ENCODE measurements around the gene ELMO2. TPM values are rescaled to one million over a fixed set of nuclear protein-coding genes. Genes with fewer than 3 reads are reported as not detected.

Gene ELMO2
- total and polyA plus RNA-seq, 4 donors, result 60.2 to 87.8 (median 70.9) TPM

- H3K27me3 ChIP-seq (ENCODE audit: control insufficient read depth, insufficient read depth, low read length), result no peaks in the 10 kb centered on the region
- DNase-seq (ENCODE audit: low read depth in 4 of 6, low spot score in 6 of 6), result peak in 5 of 6 donors; percentile 61 to 95 (median 77)
- peaks cover 47% of the 10 kb centered on the region for H3K4me1 ChIP-seq (ENCODE audit: control insufficient read depth, insufficient read depth, low read length)
- peak overlapping the region; percentile 91 for H3K27ac ChIP-seq (ENCODE audit: low read depth, low read length)
- WGBS (ENCODE audit: insufficient coverage), result under 1% methylated on average over 53 of the region's 64 CpGs
- H3K4me3 ChIP-seq (ENCODE audit: low read depth, low read length), result peak overlapping the region; percentile 99
- H3K9me3 ChIP-seq (ENCODE audit: control insufficient read depth, insufficient read depth, low read length), result no peaks in the 10 kb centered on the region
- peaks cover 46% of the 10 kb centered on the region for H3K36me3 ChIP-seq (ENCODE audit: control insufficient read depth, insufficient read depth, low read length)
These were observed 42.3 kb downstream of the ELMO2 start for GRCh38 chr20:46363874-46364669.

DNA sequence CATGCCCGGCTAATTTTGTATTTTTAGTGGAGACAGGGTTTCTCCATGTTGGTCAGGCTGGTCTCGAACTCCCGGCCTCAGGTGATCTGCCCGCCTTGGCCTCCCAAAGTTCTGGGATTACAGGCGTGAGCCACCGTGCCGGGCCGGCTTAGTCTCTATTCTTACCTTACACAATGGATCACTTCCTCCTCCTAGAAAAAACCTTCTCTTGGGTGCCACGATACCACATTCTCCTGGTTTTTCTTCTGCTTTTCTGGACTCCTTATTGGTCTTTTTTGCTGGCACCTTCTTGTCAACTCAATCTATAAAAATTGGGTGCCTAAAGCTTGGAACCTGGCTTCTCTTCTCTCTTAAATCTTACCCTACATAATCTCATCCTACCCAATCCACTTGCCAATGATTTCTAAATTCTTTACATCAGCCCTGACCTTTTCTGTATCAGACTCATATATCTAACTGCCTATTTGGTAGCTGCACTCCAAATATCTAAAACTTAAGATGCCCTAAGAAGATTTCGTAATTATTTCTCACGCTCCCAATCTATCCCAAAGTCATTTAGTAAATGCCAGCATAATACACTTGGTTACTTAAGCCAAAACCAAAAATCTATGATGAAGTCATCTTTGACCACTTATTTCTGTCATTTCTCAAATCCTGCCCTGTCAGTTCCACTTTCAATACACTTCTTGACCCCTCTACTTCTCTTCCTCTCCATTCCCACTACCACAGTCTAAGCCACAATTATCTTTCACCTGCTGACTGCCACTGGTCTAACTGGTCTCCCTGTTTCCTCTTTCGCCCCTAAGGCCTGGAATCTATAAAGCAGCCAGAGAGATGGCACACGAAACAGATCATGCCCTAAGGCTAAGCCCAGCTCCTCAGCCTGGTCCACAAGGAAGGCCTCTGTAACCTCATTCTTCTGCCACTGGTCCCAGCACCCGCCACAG lies 43.2 kb downstream of the ELMO2 start:
- Histone ChIP-seq H3K27ac (ENCODE audit: low read depth, low read length) (peak overlapping the region; percentile 91), H3K36me3 (ENCODE audit: control insufficient read depth, insufficient read depth, low read length) (peaks cover 48% of the 10 kb centered on the region), H3K27me3 (ENCODE audit: control insufficient read depth, insufficient read depth, low read length) (no peaks in the 10 kb centered on the region), H3K9me3 (ENCODE audit: control insufficient read depth, insufficient read depth, low read length) (no peaks in the 10 kb centered on the region), H3K4me3 (ENCODE audit: low read depth, low read length) (peak overlapping the region; percentile 99), H3K4me1 (ENCODE audit: control insufficient read depth, insufficient read depth, low read length) (peaks cover 47% of the 10 kb centered on the region)
- DNase-seq (ENCODE audit: low read depth in 4 of 6, low spot score in 6 of 6), result no peak
- 71% methylated on average over 12 of the region's 14 CpGs for WGBS (ENCODE audit: insufficient coverage)

DNA sequence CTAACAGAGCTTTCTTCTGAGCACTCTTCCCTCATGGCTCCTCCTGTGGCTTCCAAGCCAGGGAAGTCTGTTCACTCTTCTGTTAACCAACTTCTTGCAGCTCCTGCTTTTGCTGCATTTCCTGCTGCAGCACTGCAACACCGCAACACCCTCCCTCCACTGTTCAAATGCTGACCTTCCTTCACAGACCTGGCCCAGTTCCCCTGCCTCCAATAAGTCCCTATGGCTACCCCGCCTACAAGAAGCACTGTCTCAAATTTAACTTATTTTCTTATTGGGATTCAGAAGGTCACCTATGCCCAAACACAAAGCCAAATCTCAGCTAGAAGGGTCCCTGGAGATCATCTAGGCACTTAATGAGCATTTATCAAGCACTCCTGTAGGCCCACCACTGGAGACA lies 44.6 kb downstream of the ELMO2 start:
- H3K27me3 ChIP-seq (ENCODE audit: control insufficient read depth, insufficient read depth, low read length), result no peaks in the 10 kb centered on the region
- no peaks in the 10 kb centered on the region for H3K9me3 ChIP-seq (ENCODE audit: control insufficient read depth, insufficient read depth, low read length)
- no peak overlapping the region for H3K4me3 ChIP-seq (ENCODE audit: low read depth, low read length)
- 92% methylated on average over 2 of the region's 2 CpGs for WGBS (ENCODE audit: insufficient coverage)
- peaks cover 50% of the 10 kb centered on the region for H3K4me1 ChIP-seq (ENCODE audit: control insufficient read depth, insufficient read depth, low read length)
- H3K27ac ChIP-seq (ENCODE audit: low read depth, low read length), result no peak overlapping the region
- peaks cover 51% of the 10 kb centered on the region for H3K36me3 ChIP-seq (ENCODE audit: control insufficient read depth, insufficient read depth, low read length)
- DNase-seq (ENCODE audit: low read depth in 4 of 6, low spot score in 6 of 6), result no peak

DNA sequence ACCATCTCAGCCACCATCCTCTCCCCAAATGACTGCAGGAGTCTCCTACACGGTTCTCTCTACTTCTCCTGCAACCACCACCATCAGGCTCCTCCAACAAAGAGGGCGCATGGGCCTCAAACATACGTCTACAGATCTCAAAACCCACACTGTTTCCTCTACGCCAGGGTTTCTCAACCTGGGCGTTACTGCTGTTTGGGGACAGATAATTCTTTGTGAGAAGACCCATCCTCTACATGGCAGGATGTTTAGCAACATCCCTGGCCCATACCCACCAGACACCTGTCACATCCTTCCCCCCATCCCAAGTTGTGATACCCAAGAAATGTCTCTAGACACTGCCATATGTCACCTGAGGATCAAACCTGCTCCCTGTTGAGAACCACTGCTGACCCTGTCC lies 45.0 kb downstream of the ELMO2 start:
- H3K9me3 ChIP-seq (ENCODE audit: control insufficient read depth, insufficient read depth, low read length), result no peaks in the 10 kb centered on the region
- H3K36me3 ChIP-seq (ENCODE audit: control insufficient read depth, insufficient read depth, low read length), result peaks cover 50% of the 10 kb centered on the region
- no peak for DNase-seq (ENCODE audit: low read depth in 4 of 6, low spot score in 6 of 6)
- H3K27me3 ChIP-seq (ENCODE audit: control insufficient read depth, insufficient read depth, low read length), result no peaks in the 10 kb centered on the region
- WGBS (ENCODE audit: insufficient coverage), result 91% methylated on average over 5 of the region's 5 CpGs
- peaks cover 50% of the 10 kb centered on the region for H3K4me1 ChIP-seq (ENCODE audit: control insufficient read depth, insufficient read depth, low read length)
- H3K4me3 ChIP-seq (ENCODE audit: low read depth, low read length), result no peak overlapping the region
- no peak overlapping the region for H3K27ac ChIP-seq (ENCODE audit: low read depth, low read length)

- 76% methylated on average over 8 of the region's 10 CpGs for WGBS (ENCODE audit: insufficient coverage)
- peaks cover 53% of the 10 kb centered on the region for H3K36me3 ChIP-seq (ENCODE audit: control insufficient read depth, insufficient read depth, low read length)
- H3K27ac ChIP-seq (ENCODE audit: low read depth, low read length), result no peak overlapping the region
These were observed 47.1 kb downstream of the ELMO2 start for GRCh38 chr20:46359233-46359751.

GRCh38 chr20:46358346-46359058 lies 47.9 kb downstream of the ELMO2 start:
- H3K9me3 ChIP-seq (ENCODE audit: control insufficient read depth, insufficient read depth, low read length), result no peaks in the 10 kb centered on the region
- no peak overlapping the region for H3K27ac ChIP-seq (ENCODE audit: low read depth, low read length)
- H3K4me3 ChIP-seq (ENCODE audit: low read depth, low read length), result no peak overlapping the region
- peaks cover 32% of the 10 kb centered on the region for H3K4me1 ChIP-seq (ENCODE audit: control insufficient read depth, insufficient read depth, low read length)
- H3K27me3 ChIP-seq (ENCODE audit: control insufficient read depth, insufficient read depth, low read length), result no peaks in the 10 kb centered on the region
- no peak for DNase-seq (ENCODE audit: low read depth in 4 of 6, low spot score in 6 of 6)
- WGBS (ENCODE audit: insufficient coverage), result 92% methylated on average over 17 of the region's 19 CpGs
- peaks cover 50% of the 10 kb centered on the region for H3K36me3 ChIP-seq (ENCODE audit: control insufficient read depth, insufficient read depth, low read length)

More at GRCh38 chr20:46359233-46359751, 47.1 kb downstream of the ELMO2 start:
- no peak for DNase-seq (ENCODE audit: low read depth in 4 of 6, low spot score in 6 of 6)
- Histone ChIP-seq H3K4me1 (ENCODE audit: control insufficient read depth, insufficient read depth, low read length) (peaks cover 33% of the 10 kb centered on the region), H3K4me3 (ENCODE audit: low read depth, low read length) (no peak overlapping the region), H3K27me3 (ENCODE audit: control insufficient read depth, insufficient read depth, low read length) (no peaks in the 10 kb centered on the region), H3K9me3 (ENCODE audit: control insufficient read depth, insufficient read depth, low read length) (no peaks in the 10 kb centered on the region)

- H3K27ac ChIP-seq (ENCODE audit: low read depth, low read length), result no peak overlapping the region
- 43% methylated on average over 11 of the region's 13 CpGs for WGBS (ENCODE audit: insufficient coverage)
- DNase-seq (ENCODE audit: low read depth in 4 of 6, low spot score in 6 of 6), result no peak
- no peaks in the 10 kb centered on the region for H3K9me3 ChIP-seq (ENCODE audit: control insufficient read depth, insufficient read depth, low read length)
- H3K27me3 ChIP-seq (ENCODE audit: control insufficient read depth, insufficient read depth, low read length), result no peaks in the 10 kb centered on the region
- no peak overlapping the region for H3K4me3 ChIP-seq (ENCODE audit: low read depth, low read length)
- H3K4me1 ChIP-seq (ENCODE audit: control insufficient read depth, insufficient read depth, low read length), result peaks cover 26% of the 10 kb centered on the region
- H3K36me3 ChIP-seq (ENCODE audit: control insufficient read depth, insufficient read depth, low read length), result peaks cover 46% of the 10 kb centered on the region
These were observed 49.3 kb downstream of the ELMO2 start for GRCh38 chr20:46357030-46357514.

DNA sequence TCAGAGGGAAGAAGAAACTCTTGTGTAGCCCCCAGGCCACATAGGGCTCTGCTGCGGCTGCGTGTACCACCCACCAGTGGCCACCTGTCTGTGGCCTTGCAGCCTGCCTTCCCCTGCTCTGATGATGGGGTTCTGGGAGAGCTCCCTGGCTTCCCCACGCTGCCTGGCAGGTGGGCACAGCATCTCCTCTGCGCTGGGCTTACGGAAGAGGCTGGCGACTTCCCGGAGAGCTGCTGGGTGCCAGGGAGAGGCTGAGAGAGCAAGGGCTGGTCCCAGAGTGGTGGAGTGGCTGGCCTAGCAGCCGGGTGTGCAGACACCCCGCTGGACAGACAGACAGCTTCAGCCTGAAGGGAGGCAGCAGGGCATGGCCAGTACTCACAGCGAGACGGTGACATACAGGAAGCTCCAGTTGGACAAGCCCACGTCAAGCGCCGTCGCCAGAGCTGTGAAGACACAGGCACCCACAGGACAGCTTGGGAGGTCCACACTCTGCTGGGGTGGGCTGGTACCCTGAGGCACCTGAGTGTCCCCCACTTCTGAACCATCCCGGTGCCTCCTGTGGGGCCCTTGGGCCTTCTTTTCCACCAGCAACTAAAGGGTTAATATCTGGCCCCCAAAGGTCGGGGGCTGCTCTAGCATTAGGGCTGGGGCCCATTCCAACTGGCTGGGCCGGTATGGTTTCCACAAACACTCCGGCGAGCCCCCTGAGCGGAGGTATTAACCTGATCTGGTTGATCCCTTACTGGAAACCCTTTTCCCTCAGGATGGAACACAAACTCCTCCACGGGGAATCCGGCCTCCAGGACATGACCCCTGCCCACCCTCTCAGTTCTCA lies 50.0 kb downstream of the ELMO2 start:
- H3K4me1 ChIP-seq (ENCODE audit: control insufficient read depth, insufficient read depth, low read length), result peaks cover 28% of the 10 kb centered on the region
- peaks cover 52% of the 10 kb centered on the region for H3K36me3 ChIP-seq (ENCODE audit: control insufficient read depth, insufficient read depth, low read length)
- DNase-seq (ENCODE audit: low read depth in 4 of 6, low spot score in 6 of 6), result no peak
- H3K9me3 ChIP-seq (ENCODE audit: control insufficient read depth, insufficient read depth, low read length), result no peaks in the 10 kb centered on the region
- H3K4me3 ChIP-seq (ENCODE audit: low read depth, low read length), result no peak overlapping the region
- 82% methylated on average over 23 of the region's 23 CpGs for whole genome bisulfite sequencing (ENCODE audit: insufficient coverage)
- H3K27me3 ChIP-seq (ENCODE audit: control insufficient read depth, insufficient read depth, low read length), result no peaks in the 10 kb centered on the region
- no peak overlapping the region for H3K27ac ChIP-seq (ENCODE audit: low read depth, low read length)

All from spinal cord (tissue), 10 donors.